Activated T-helper 1 cell treated with anti-CD3 and anti-CD28 coated beads, Interleukin-12 subunit alpha, Interleukin-12 subunit beta, Interleukin-2, Interleukin-4 antibody, amounts not matched to agents 30 ng/mL and 10 ng/mL and 1 ng/mL, durations not matched to agents 14 hours and 24 hours and 36 hours (primary cell): ENCODE results near the gene SRD5A3. TPM values are rescaled to one million over a fixed set of nuclear protein-coding genes. Genes with fewer than 3 reads are reported as not detected.

ENCODE experiments used
- DNase-seq: peaks from one replicate; pipeline ENCODE4 v3.0.0; 2021; ENCODE audit warnings: low spot score
- H3K27ac Mint-ChIP-seq: one replicate; pipeline ENCODE4 v1.8.0; 2021; ENCODE audit warnings: mild to moderate bottlenecking, mixed read lengths
- H3K27me3 Mint-ChIP-seq: one replicate; pipeline ENCODE4 v1.8.0; 2022; ENCODE audit warnings: mild to moderate bottlenecking, moderate library complexity, mixed read lengths; ENCODE audit not compliant: insufficient read depth
- H3K36me3 Mint-ChIP-seq: one replicate; pipeline ENCODE4 v1.8.0; 2021; ENCODE audit warnings: low read depth, mixed read lengths
- H3K4me1 Mint-ChIP-seq: one replicate; pipeline ENCODE4 v1.8.0; 2021; ENCODE audit warnings: low read depth, mixed read lengths
- H3K4me3 Mint-ChIP-seq: one replicate; pipeline ENCODE4 v1.8.0; 2021; ENCODE audit warnings: mild to moderate bottlenecking, moderate library complexity, mixed read lengths
- H3K9me3 Mint-ChIP-seq: one replicate; pipeline ENCODE4 v1.8.0; 2021; ENCODE audit warnings: mixed read lengths
- intact Hi-C: fragments of 100-400 bp; cut with micrococcal nuclease; formaldehyde crosslinking; loops from one replicate; pipeline ENCODE4 v1.15.1; 2024
- total RNA-seq: library from RNA; stranded (reverse); gene quantifications from 2 replicates; pipeline ENCODE4 v1.2.3, GENCODE V29; 2022

Gene SRD5A3
- total RNA-seq, 1 donor from 2014 or later, result 33.2 TPM

- Mint-ChIP-seq H3K4me3 (no peak overlapping the region), H3K36me3 (peaks cover 5% of the 10 kb centered on the region), H3K9me3 (no peaks in the 10 kb centered on the region), H3K4me1 (no peaks in the 10 kb centered on the region), H3K27me3 (no peaks in the 10 kb centered on the region), H3K27ac (no peak overlapping the region)
- no peak for DNase-seq
- intact Hi-C loops, result no loop called here
Observed at GRCh38 chr4:55366621-55367020, 20.6 kb downstream of the SRD5A3 start.

GRCh38 chr4:55367084-55367722 is 21.2 kb downstream of the SRD5A3 start:
- intact Hi-C loops, result no loop called here
- no peak for DNase-seq
- Mint-ChIP-seq H3K36me3 (peaks cover 4% of the 10 kb centered on the region), H3K4me1 (no peaks in the 10 kb centered on the region), H3K27ac (no peak overlapping the region), H3K4me3 (no peak overlapping the region), H3K9me3 (no peaks in the 10 kb centered on the region), H3K27me3 (no peaks in the 10 kb centered on the region)

GRCh38 chr4:55369968-55370367 is 23.9 kb downstream of the SRD5A3 start:
- Mint-ChIP-seq H3K27ac (no peak overlapping the region), H3K9me3 (no peaks in the 10 kb centered on the region), H3K4me1 (no peaks in the 10 kb centered on the region), H3K36me3 (peaks cover 2% of the 10 kb centered on the region), H3K4me3 (no peak overlapping the region), H3K27me3 (no peaks in the 10 kb centered on the region)
- no peak for DNase-seq
- intact Hi-C loops, result no loop called here

GRCh38 chr4:55372259-55372658 is 26.2 kb downstream of the SRD5A3 start:
- H3K4me3 Mint-ChIP-seq, result no peak overlapping the region
- H3K36me3 Mint-ChIP-seq, result peaks cover 2% of the 10 kb centered on the region
- no peak overlapping the region for H3K27ac Mint-ChIP-seq
- no peaks in the 10 kb centered on the region for H3K4me1 Mint-ChIP-seq
- no peaks in the 10 kb centered on the region for H3K9me3 Mint-ChIP-seq
- DNase-seq, result no peak
- intact Hi-C loops, result no loop called here
- H3K27me3 Mint-ChIP-seq, result no peaks in the 10 kb centered on the region

- no peak overlapping the region for H3K27ac Mint-ChIP-seq
- intact Hi-C loops, result no loop called here
- no peaks in the 10 kb centered on the region for H3K27me3 Mint-ChIP-seq
- no peaks in the 10 kb centered on the region for H3K4me1 Mint-ChIP-seq
- no peak overlapping the region for H3K4me3 Mint-ChIP-seq
- peaks cover 2% of the 10 kb centered on the region for H3K36me3 Mint-ChIP-seq
- no peaks in the 10 kb centered on the region for H3K9me3 Mint-ChIP-seq
- DNase-seq, result no peak
Observed at GRCh38 chr4:55373461-55373860, 27.4 kb downstream of the SRD5A3 start.

GRCh38 chr4:55376698-55377097 is 30.7 kb downstream of the SRD5A3 start:
- DNase-seq, result no peak
- intact Hi-C loops, result no loop called here
- H3K4me1 Mint-ChIP-seq, result no peaks in the 10 kb centered on the region

GRCh38 chr4:55378617-55379467 is 32.8 kb downstream of the SRD5A3 start:
- Mint-ChIP-seq H3K4me1 (peaks cover 4% of the 10 kb centered on the region), H3K9me3 (no peaks in the 10 kb centered on the region), H3K27ac (no peak overlapping the region), H3K27me3 (no peaks in the 10 kb centered on the region), H3K4me3 (no peak overlapping the region), H3K36me3 (no peaks in the 10 kb centered on the region)
- intact Hi-C loops, result no loop called here
- no peak for DNase-seq

More at GRCh38 chr4:55376698-55377097, 30.7 kb downstream of the SRD5A3 start:
- Mint-ChIP-seq H3K27ac (no peak overlapping the region), H3K36me3 (no peaks in the 10 kb centered on the region), H3K9me3 (no peaks in the 10 kb centered on the region), H3K4me3 (no peak overlapping the region), H3K27me3 (no peaks in the 10 kb centered on the region)

- intact Hi-C loops, result no loop called here
Observed at GRCh38 chr4:55380576-55380975, 34.5 kb downstream of the SRD5A3 start.

GRCh38 chr4:55381502-55381901 is 35.5 kb downstream of the SRD5A3 start:
- no peaks in the 10 kb centered on the region for H3K36me3 Mint-ChIP-seq
- no peak overlapping the region for H3K4me3 Mint-ChIP-seq
- no peak for DNase-seq
- intact Hi-C loops, result no loop called here
- no peaks in the 10 kb centered on the region for H3K27me3 Mint-ChIP-seq
- H3K4me1 Mint-ChIP-seq, result peaks cover 16% of the 10 kb centered on the region
- no peaks in the 10 kb centered on the region for H3K9me3 Mint-ChIP-seq
- no peak overlapping the region for H3K27ac Mint-ChIP-seq

More at GRCh38 chr4:55380576-55380975, 34.5 kb downstream of the SRD5A3 start:
- Mint-ChIP-seq H3K9me3 (no peaks in the 10 kb centered on the region), H3K36me3 (no peaks in the 10 kb centered on the region), H3K27ac (no peak overlapping the region), H3K27me3 (no peaks in the 10 kb centered on the region), H3K4me1 (peaks cover 10% of the 10 kb centered on the region), H3K4me3 (no peak overlapping the region)
- no peak for DNase-seq

- Mint-ChIP-seq H3K4me1 (peaks cover 21% of the 10 kb centered on the region), H3K27me3 (no peaks in the 10 kb centered on the region), H3K9me3 (no peaks in the 10 kb centered on the region), H3K27ac (no peak overlapping the region), H3K36me3 (no peaks in the 10 kb centered on the region), H3K4me3 (no peak overlapping the region)
- DNase-seq, result no peak
- intact Hi-C loops, result no loop called here
Observed at GRCh38 chr4:55382488-55383003, 36.5 kb downstream of the SRD5A3 start.

GRCh38 chr4:55385201-55385649 is 39.2 kb downstream of the SRD5A3 start:
- no peak overlapping the region for H3K27ac Mint-ChIP-seq
- H3K9me3 Mint-ChIP-seq, result no peaks in the 10 kb centered on the region
- H3K27me3 Mint-ChIP-seq, result no peaks in the 10 kb centered on the region
- no peaks in the 10 kb centered on the region for H3K36me3 Mint-ChIP-seq
- peaks cover 21% of the 10 kb centered on the region for H3K4me1 Mint-ChIP-seq
- H3K4me3 Mint-ChIP-seq, result no peak overlapping the region
- intact Hi-C loops, result no loop called here
- DNase-seq, result no peak

- no peak for DNase-seq
- no peaks in the 10 kb centered on the region for H3K9me3 Mint-ChIP-seq
- H3K36me3 Mint-ChIP-seq, result no peaks in the 10 kb centered on the region
- no peaks in the 10 kb centered on the region for H3K27me3 Mint-ChIP-seq
- H3K27ac Mint-ChIP-seq, result no peak overlapping the region
- peaks cover 21% of the 10 kb centered on the region for H3K4me1 Mint-ChIP-seq
- no peak overlapping the region for H3K4me3 Mint-ChIP-seq
- intact Hi-C loops, result loop anchor here (1.0 kb wide), 1 partner anchor 9 kb away; the partner anchor contains the start of gene TMEM165
Observed at GRCh38 chr4:55386073-55386472, 40.0 kb downstream of the SRD5A3 start.

- intact Hi-C loops, result loop anchor here (1.0 kb wide), 1 partner anchor 8 kb away; the partner anchor contains the start of gene TMEM165
- Mint-ChIP-seq H3K9me3 (no peaks in the 10 kb centered on the region), H3K4me3 (no peak overlapping the region), H3K27me3 (peaks cover 3% of the 10 kb centered on the region), H3K27ac (no peak overlapping the region), H3K4me1 (peaks cover 21% of the 10 kb centered on the region), H3K36me3 (no peaks in the 10 kb centered on the region)
- no peak for DNase-seq
Observed at GRCh38 chr4:55386840-55387239, 40.8 kb downstream of the SRD5A3 start.
